Tibial nerve (tissue), 4 donors: ENCODE results near the gene PITPNM3.

ENCODE experiments used
- CTCF ChIP-seq, 5 experiments: fragments of 200-600 bp in 3 of 5; fragments of 450-650 bp in 2 of 5; sonication (generic) in 3 of 5; IDR thresholded peaks; one replicate each; pipeline ENCODE4 v1.5.1; 2016 to 2019; ENCODE audit warnings: antibody characterized with exemption in 5 of 5, mild to moderate bottlenecking in 3 of 5, moderate library complexity in 2 of 5
- EP300 ChIP-seq, 2 donors: sonication (generic); formaldehyde crosslinking; IDR thresholded peaks; one replicate each; pipeline ENCODE4 v1.6.1; 2017; ENCODE audit warnings: antibody characterized with exemption in 2 of 2, mild to moderate bottlenecking in 1 of 2
- POLR2A ChIP-seq, 2 donors: fragments of 450-650 bp; IDR thresholded peaks; one replicate each; pipeline ENCODE4 v1.6.1; 2017; ENCODE audit warnings: antibody characterized with exemption in 2 of 2, mild to moderate bottlenecking in 2 of 2, moderate library complexity in 2 of 2

GRCh38 chr17:6471531-6472465 is 84.6 kb downstream of the PITPNM3 start:
- TF ChIP-seq POLR2A (IDR thresholded peaks at IDR 0.05) (no peak), CTCF (IDR thresholded peaks at IDR 0.05) (no peak), EP300 (IDR thresholded peaks at IDR 0.05) (no peak)
